ENCODE results near the gene IQSEC1.

IQSEC1 gene

DNA sequence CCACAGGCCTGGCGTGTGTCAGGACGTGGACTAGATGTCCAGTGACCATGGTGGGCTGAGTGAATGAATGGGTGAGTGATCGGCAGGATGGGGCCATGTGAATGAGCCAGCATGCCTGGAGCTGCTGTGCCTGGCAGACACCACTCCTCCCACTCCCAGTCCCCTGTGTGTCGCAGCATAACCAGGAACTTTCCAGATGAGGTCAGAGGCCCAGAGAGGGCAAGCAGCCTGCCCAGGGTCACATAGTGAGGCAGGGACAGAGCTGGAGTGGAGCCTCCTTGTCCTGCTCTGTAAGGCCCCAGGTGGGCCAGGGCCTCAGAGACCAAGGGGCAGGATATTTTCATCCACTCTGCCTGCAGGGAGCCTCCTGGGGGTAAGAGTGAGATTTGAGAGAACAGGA is 6.4 kb downstream of the IQSEC1 start:
- no peak for DNase-seq

DNA sequence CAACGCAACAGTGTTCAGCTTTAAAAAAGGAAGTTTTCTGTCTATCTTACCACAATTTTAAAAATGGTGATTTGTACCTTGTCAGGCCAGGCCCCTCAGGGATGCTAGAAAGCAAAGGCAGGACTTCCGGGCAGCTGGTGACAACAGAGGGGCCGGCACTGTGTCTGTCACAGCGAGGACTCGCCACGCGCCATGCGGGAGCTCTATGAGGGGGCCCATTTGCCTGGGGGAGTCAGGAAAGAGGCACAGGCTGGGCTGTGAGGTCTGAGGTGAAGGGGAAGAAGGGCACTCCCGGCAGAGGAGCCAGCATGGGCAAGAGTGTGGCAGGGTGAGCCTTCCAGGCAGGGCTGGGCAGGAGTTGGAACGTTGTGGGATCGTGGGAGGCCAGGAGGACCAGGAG is 7.0 kb downstream of the IQSEC1 start:
- DNase-seq, result no peak

DNA sequence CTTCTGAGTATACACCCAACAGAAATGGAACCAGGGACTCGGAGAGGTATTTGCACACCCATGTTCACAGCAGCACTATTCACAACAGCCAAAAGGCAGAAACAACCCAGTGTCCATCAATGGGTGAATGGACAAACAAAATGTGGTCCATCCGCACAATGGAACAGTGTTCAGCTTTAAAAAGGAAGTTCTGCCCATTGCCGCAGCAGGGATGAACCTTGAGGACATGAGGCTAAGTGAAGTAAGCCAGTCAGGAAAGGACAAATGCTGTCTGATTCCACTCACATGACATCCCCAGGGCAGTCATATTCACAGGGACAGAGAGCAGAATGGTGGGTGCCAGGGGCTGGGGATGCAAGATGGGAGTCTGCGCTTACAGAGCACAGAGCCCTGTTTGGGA is 7.5 kb downstream of the IQSEC1 start:
- no peak for DNase-seq

DNA sequence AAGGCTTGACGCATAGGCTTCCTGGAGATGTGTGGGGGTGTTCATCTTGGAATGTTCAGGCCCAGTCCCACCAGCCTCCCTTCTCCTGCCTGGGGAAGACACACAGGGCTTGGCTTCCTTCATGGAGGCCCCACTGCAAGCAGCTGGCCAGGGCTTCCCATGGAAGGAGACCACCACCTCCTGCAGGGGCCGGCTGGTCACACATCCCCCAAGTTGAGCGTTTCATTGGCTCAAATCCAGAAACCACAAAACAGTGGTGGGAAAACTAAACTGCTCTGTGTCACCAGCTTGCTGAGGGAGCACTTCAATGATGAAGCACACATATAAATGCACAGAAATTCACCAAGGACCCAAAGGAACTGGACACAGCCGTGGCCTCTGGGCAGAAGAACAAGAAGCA is 8.3 kb downstream of the IQSEC1 start:
- no peak for DNase-seq

DNA sequence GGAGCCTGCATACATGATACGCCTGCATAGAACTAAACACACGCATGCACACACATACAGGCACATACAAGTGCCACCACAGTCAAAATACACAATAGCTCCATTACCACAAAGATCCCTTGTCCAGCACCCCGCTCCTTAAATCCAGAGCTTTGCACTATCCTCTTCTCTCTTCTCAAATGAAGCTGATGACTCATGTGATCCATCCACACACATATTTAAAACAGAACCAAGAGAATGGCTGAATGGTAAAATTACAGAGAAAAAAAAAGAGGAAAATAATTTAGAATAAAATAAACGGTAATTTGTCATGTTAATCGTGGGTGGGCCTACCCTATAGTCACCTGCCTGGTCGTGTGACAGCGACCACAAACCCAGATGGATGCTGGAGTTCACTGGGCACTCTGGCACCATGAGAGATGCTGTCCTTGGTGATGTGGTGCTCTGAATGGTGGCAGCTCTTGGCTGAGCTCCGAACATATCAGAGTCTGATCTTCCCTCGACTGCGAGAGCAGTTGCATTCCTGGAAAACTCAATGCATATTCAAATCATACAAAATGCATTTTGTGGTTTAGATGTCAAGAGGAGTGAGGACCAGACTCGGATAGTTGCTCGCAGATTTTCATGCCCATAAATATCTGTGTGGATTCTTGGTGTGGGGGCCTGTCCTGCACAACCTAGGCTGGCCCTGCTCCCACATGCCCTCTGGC is 8.9 kb downstream of the IQSEC1 start:
- no peak for DNase-seq

DNA sequence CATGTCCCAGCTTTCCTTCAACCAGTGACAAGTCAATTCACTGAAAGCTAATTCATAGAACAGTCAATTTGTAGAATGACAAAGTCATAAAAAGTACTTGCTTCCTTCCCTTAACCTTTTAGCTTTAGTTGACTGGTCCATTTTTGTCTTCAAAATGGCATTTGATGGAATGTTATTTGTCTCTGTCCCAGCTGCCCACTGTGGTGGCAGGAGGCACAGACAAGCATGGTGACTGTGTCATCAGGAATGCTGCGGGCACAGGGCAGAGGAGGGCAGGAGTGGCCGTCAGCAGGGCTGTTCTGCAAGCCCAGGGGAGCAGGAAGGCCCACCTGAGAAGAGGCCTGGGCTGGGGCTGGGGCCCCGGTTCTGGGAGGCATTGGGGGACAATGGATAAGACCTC is 10.0 kb downstream of the IQSEC1 start:
- no peak for DNase-seq

DNA sequence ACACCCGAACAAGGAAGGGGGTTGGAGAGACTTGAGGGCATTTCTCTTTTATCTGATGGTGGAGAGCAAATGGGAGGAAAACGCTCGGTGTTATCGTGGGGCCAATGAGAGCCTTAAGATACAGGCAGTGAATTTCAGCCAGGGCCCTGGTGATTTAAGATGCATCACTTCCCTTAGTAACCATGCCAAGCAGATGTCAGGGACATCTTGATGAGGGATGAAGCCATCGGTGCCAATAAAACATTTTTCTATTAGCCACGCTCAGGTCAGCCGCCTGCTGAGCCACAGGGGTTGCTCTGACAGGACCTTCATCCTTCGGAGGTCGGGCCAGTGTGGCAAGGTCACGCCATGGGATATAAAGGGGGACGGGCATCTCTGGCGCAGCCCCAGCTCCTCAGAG is 10.6 kb downstream of the IQSEC1 start:
- no peak for DNase-seq

DNA sequence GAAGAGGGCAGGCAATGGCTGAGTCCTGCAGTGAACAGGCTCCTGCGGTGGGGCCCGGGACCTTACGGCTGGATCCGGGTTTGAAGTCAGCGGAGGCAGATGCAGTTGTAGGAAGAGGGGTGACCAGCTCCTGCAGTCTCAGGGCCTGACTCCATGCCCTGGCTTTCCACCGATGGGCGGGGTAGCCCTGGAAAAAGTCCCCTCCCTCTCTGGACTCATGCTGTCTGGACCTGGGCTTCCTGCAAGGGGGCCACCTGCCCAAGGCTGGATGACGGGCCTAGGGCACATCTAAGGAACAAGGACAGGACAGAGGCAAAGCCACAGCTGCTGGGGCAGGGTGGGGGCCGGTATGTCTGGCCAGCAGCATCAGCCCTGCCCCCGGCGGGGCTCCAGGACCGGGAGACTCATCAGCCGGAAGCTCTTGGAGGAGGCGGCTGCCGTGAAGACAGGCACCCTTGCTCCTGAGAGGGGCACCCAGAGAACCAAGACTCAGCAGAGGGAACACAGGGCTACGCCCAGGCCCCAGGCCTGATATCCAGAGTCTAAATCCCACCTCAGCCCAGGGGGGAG is 12.8 kb downstream of the IQSEC1 start:
- no peak for DNase-seq

DNA sequence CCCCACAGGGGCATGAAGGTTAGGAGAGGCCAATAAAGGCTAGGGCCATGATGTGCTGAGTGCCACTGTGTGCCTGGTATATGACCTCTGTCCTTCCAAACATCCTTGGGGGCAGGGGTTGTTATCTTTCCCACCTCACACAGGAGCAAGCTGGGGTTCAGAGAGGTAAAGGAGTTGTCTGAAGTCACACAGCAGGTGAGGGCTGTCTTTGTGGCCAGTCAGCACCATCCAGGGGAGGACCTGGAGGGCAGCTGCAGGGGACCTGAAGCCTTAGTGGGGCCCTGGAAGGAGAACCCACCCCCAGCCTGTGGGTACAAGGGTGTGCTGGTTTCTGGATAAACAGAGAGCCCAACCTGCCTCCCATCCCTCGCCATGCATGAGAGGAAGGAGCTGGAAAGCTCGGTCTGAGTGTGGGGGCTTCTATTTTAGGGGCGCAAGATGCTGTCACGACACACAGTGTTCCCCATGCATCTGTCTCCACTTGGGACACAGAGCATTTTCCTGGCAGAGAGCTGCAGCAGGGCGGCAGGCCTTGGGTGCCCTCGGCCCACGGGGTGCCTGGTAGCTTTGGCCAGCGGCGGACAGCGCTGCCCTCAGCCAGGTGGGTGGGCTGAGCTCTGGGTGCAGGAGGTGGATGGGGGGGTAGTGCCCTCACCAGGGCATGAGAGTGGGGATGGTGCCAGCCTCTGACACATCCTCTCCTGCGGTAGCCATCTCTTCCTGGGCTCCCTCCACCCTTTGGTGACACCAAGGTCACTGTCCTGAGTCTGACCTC is 14.7 kb downstream of the IQSEC1 start:
- no peak for DNase-seq

DNA sequence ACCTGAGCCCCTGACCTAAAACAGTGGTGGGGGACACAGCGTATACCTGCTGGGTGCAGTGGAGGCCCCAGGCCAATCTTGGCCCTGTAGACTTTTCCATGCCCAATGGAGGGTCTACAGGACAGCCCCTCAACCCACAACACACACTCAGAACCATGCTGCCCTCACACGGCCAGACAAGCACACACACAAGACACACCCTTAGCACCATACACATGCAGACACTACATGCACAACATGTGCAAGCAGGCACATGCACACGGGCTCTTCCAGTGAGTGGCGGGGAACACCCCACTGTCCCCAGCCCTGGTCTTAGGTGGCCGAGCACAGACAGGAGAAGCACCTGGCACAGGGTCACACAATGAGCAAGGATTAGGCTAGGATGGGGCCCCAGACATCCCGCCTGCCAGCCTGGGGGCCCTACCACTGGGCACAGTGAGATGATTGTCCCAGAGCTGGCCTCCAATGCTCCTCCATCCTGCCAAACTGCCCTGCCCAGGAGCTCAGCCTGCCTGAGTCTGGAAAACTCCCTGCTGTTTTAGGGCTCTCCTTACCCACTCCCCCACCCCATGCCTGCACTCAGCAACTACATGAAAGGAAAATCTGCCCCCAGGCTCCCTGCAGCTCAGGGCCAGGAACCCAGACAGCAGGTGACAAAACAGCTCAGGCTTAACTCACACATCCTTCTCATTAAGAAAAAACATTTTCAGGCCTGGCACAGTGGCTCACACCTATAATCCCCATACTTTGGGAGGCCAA is 15.8 kb downstream of the IQSEC1 start:
- DNase-seq, result no peak

DNA sequence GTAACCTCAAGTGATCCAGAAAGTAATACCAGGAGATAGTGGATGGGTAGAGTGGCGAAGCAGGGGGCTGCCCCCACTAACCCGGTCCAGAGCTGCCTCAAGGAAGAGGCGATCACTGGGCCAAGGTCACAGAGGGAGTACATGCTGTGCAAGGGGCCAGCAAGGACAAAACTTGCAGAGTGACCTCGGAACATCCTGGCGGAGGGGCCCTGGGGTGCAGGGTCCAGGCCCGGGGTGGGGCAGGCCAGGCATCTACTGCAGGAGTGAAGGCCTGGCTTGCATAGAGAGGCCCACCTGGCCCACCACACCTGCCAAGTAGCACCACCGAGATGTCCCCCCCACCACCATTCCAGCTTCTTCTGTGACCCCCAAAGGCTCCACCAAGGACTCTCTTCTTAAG is 17.6 kb downstream of the IQSEC1 start:
- DNase-seq, result no peak

DNA sequence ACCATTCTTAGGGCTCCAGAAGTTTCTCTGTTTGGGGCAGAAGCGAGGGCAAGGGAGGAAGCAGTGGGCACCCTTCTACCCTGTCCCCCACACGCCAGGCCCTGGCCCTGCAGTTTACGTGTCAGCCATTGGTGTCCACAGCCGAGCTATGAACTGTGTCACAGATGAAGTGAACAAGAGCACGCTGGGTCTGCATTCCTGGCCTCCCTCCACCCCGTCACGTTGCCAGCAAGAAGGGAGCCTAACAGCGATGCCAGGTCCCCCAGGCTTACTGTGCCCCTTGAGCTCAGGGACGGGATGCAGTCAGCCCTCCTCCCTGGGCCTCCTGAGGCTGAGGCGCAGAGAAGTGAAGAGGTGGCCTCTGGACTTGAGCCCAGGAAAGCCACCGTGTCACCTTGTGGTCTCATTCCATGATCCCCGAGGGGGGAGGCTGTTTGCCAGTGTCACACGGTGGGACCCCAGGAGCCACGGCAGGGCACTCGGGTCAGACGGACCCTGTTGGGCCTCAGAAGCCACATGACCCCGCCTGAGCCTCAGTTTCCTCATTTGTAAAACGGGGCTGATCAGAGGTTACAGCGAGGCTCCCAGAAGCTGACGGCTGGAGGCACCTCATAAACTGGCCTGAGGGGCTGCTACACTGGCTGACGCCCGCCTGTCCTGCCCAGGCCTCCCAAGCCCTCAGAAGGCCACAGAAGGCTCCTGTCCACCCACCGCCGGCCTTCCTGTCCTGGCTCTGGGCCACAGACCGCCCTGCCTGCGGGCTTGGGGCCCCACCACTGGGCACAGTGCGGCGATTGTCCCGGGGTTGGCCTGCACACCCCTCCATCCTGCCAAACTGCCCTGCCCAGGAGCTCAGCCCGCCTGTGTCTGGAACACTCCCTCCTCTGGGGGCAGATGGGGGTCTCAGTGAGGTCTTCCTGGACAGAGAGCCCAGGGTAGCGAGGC is 18.6 kb downstream of the IQSEC1 start:
- DNase-seq, result no peak

DNA sequence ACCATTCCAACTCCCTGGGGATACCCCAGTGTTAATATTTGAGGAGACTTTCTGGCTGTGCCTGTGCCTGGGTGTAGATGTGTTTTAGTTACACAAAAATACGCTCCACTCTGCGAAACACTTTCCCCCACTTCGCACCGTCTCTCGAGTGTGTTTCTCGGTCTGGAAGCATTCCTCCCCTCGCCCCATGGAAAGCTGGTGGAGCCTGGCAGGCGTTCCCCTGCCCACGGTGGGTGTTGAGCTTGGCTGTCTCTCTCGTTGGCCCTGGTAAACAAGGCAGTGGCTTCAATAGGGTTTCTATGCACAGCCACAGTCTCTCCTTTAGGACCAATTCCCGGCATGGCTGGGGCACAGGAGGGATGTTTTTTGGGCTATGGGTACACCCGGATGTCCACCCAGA is 19.3 kb downstream of the IQSEC1 start:
- no peak for DNase-seq

DNA sequence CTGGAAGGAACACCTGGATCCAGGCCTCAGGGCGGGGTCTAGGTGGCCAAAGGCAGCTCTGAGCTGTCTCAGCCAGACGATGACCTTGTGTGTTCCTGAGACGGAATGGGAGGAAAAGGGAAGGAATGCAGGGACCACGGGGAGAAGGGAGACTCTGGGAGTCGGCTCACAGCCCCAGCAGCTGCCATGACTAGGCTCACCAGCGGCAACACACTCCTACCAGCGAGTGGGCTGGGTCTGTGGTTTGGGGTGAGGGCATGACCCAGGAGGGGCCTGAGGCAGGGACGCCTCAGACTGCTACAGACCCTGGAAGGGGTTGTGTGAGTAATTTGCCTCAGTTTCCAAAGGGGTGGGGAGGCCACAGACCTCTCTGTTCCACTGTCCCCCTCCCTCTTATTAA is 19.8 kb downstream of the IQSEC1 start:
- DNase-seq, result no peak

DNA sequence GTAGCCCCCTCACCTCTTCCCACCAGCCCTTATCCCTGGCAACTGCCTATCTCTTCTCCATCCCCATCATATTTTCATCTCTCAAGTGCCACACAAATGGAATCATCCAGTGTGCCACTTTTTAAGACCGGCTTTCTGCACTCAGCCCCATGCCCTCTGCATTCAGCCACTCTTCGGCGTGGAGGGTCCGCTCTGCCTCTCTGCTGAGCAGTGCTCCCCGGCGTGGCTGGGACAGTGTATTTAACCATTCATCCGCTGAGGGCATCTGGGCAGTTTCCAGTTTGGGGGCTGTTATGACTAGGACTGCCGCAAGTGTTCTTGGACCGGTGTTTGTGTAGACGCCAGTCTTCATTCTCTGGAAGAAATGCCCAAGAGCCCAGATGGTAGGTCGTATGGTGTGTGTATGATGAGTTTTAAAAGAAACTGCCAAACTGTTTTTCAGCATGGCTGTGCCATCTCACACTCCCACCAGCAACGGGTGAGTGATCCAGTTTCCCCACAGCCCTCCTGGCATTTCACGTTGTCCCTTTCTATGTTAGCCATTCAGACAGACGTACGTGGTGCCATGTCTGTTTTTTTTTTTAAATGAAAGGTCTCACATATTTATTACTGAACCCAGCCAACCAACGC is 20.9 kb downstream of the IQSEC1 start:
- DNase-seq, result no peak

DNA sequence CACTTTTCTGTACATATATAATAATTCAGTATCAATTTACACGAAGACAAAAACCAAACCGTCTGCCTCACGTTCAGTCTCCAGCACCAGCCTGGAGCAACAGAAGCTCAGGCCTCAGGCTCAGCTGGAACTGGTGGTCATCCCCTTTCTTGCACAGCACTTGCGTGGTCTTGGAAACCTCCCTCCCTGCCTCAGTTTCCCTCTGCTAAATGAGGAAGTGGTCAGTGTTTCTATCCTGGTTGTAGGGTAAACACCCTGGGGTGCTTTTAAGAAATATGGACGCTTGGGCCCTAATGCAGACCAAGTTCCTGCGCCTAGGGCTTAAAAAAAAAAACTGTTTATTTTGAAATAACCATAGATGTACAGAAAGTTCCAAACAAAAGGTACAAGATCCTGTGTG is 21.6 kb downstream of the IQSEC1 start:
- DNase-seq, result no peak

DNA sequence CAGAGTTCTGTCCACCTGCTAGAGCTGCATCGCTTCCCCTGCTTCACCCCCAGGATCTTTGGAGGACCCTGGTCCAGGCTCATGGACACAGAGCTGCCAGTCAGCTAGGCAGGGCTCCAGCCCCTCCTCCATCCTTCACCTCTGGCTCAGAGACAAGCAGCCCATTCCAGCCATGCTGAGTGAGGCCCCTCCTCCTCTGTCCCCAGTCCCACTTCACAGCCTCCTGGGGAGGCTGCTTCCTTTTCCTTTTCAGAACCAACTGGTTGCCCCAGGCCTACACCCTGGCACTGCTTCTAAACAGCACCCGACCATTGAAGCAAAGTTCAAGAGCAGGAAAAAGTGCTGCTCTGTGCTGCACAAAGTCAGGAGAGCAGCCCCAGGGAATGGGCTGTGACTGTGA is 22.2 kb downstream of the IQSEC1 start:
- no peak for DNase-seq

DNA sequence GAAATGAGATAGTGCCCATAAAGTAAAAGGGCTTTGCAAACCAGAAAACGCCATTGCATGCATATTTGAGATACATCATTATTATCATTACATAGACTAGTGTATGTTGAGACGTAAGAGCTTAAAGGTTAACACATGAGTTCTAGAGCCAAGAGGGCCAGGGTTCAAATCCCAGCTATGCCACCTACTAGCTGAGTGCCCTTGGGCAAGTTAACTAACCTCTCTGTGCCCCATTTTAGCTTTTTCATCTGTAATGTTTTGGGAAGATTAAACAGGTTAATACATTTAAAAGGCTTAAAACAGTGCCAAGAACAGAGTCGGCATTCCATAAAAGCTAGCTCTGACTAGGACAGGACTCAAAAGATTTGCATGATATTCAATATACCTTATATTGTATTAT is 22.8 kb downstream of the IQSEC1 start:
- DNase-seq, result no peak

DNA sequence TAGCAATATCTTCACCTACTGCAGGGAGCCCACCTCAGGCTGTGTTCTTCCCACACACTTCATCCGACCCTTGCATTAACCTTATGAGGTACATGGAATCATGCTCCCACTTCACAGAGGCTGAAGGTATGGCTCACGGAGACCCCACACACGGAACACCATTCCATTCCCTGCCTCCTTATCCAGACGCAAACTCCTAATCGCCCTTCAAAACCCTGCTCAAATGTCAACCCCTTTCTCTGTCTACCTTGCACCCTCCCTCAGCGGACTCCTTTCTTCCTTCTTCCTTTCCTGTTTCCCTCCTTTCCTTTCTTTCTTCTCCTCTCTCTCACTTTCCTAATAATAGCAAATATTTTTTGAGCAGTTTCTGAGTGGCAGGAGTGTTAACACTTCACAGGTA is 23.8 kb downstream of the IQSEC1 start:
- DNase-seq, result no peak

DNA sequence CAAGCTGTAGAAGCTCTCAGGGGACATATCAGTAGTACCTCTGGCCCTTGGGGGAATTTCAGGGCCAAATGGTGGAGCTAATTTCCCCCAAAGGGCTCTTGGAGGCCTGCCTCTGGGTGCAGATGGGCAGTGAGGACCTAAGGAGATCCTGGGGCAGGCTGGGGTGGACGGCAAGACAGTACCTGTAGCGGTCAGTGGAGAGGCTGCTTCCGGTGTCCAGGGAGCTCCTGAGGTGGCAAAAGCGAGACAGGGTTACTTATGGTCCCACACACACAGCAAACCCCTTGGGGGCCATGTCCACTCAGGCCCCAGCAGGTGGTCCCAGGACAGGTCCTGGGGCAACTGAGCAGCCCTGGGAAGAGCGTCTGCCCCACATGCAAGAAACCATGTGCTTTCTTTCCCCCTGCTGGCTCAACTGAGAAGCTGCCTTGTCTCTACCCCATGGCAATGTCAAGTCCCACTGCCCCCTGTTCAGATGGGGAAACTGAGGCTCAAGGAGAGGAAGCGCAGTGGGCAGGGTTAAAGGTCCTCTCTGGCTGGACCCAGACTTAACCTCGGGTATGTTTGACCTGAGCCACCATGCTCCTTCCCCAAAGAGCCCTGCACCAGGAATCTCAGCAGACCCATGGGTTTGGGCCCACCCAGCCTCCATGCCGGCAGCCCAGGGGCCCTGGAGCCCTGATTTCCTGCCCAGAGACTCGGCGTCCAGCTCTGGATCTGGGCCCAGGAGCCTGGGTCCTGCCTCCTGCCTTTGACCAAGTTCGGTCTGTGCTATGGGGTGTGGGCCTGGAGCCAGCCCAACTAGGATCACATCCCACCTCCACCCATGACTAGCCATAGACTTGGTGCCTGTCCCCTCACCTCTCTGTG is 25.7 kb downstream of the IQSEC1 start:
- DNase-seq, result no peak
